ENCODE measurements around the gene NFAT5.

DNA sequence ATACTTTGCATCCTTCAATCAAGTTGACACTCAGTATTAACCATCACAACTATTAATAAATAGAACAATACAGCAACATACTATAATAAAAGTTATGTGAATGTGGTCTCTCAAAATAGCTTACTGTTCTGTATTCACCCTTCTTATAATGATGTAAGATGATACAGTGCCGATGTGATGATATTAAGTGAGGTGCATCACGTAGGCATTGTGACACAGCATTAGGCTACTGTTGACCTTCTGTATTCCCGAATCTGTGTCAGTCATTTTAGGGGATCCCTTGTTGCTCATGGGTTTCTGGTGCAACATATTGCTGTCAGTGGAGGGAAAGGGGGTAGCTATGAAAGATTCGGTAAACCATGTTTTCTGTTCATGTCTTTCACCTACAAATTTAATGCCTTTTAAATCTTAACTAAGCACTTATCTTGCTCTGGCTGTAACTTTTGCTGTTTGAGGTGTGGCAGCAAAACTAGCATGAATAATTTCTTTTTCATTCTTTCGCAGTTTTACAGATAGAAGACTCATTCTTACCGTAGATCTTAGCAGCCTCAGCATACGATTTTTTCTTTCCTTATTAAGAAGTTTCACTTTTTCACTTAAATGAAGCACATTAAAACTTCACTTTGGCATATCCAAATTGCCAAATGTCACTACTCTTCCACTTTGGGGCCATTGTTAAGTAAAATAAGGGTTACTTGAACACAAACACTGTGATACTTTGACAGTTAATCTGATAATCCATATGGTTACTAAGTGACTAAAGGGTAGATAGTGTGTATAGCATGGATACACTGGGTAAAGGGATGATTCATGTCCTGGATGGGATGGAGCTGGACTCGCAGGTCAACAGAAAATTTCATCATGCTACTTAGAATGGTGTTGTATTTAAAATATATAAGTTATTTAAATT lies 29.6 kb downstream of the NFAT5 start:
- TF ChIP-seq ZNF274 (IDR thresholded peaks at IDR 0.05; ENCODE audit: low read depth, low read length) (no peak), SUZ12 (IDR thresholded peaks at IDR 0.05; ENCODE audit: extremely low read depth, insufficient read depth, insufficient read length) (no peak)

Measured in NT2/D1 (cell line).